AG04449 (cell line): ENCODE results near the gene MIPEP.

Source experiments
- CTCF ChIA-PET: fragments of 350-600 bp; formaldehyde crosslinking; extraction: SDS; loops from one replicate; lab custom pipeline; 2021; ENCODE audit warnings: antibody characterized with exemption; lab: Yijun Ruan, JAX
- POLR2A ChIA-PET: fragments of 400-600, 350-600 bp; formaldehyde crosslinking; extraction: SDS; loops from one replicate; lab custom pipeline; 2020; ENCODE audit warnings: antibody characterized with exemption, inconsistent platforms; lab: Yijun Ruan, JAX
- DNase-seq: peaks from one replicate; pipeline ENCODE4 v3.0.0-alpha.2; 2010; ENCODE audit warnings: low read depth, low spot score
- H3K4me3 ChIP-seq: 2 replicates; pipeline ENCODE4 v1.5.1; 2011; ENCODE audit warnings: low read depth, mild to moderate bottlenecking, control low read depth, low read length
- CTCF ChIP-seq: IDR thresholded peaks from one replicate; pipeline ENCODE4 v1.5.1; 2011; ENCODE audit warnings: mild to moderate bottlenecking, moderate library complexity, low read length, control low read depth, inconsistent platforms; ENCODE audit not compliant: insufficient read depth; ENCODE audit errors: missing control alignments

The MIPEP gene

DNA sequence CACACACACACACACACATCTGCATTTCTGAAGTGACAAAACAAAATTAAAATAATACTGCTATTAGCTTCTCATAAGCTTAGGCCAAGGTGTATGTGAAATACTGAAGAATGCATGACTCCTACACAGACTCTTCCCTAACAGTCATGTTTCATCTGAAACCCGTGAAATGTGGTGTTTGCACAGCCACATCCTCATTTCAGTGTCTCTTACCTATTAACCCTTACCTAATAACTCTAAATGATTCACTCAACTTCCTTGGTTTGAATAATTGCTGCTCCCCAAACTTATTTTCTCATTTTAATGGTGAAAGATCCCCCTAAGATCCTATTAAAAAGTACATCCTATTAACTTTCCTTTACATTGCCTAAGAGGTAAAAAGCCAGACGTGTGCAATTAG is 117.6 kb downstream of the MIPEP start:
- H3K4me3 ChIP-seq: no peak overlapping the region
- TF ChIP-seq CTCF: no peak
- ChIA-PET CTCF (no interaction called here), POLR2A (no interaction called here)
- DNase-seq: no peak

DNA sequence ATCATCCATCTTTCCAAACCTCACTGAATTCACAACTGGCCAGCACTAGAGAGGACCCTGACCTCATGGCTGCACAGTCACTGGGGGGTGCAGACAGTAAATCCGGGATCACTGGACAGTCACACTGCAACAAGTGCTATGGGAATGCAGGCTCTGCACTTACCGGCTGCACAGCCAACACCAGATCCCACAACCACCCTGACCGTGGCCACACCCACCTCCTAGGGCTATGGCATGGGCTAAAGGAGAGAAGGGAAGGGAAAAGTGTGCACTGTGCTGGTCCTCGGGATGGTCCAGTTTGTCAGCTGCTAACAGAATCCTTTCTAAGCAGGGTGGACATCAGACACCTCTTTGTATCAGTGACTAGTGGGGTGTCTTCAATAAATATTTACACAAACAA is 118.2 kb downstream of the MIPEP start:
- DNase-seq: no peak
- ChIA-PET POLR2A (no interaction called here), CTCF (no interaction called here)
- no peak overlapping the region for H3K4me3 ChIP-seq
- no peak for TF ChIP-seq CTCF

DNA sequence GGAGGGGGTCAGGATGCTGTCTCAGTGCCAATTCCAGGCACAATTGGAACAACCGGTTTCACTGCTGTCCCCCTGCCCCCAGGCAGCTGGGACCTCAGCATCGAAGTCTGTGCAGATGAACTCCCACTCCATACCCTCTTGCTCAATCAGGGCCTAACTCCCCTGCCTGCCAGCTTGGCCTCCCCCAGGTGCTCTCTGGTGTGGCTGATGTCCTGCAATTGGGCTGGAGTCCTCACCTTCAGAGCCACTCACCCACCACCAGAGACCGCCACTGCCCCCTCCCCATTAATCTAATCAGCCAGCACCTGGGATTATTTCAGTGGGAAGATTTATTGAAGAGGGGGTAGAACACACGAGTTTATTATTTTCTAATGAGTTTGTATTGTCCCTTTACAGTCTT is 118.8 kb downstream of the MIPEP start:
- no peak for TF ChIP-seq CTCF
- H3K4me3 ChIP-seq: no peak overlapping the region
- POLR2A ChIA-PET: no interaction called here
- CTCF ChIA-PET: no interaction called here
- no peak for DNase-seq

- ChIA-PET CTCF (no interaction called here), POLR2A (no interaction called here)
- H3K4me3 ChIP-seq: no peak overlapping the region
- DNase-seq: no peak
- no peak for TF ChIP-seq CTCF
Observed at GRCh38 chr13:23769401-23769800, 119.8 kb downstream of the MIPEP start.

DNA sequence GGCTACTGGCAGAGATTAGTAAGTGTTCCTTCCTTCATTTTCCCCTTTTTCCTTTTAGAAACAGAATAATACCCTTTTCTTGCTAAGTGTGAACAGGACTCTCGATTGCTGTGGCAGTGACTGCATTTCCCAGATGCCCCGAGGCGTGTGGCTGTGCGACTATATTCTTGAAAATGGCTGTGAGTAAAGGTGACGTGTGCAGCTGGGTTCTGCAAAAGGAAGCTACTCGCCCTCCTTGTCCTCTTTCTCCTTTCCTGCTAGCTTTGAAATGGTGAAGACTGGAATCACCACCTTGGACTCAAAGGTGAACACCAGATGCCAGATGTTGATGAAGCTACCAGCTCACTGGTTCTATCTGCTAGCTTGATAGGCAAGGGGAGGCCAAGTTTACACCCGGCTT is 121.4 kb downstream of the MIPEP start:
- ChIA-PET POLR2A (no interaction called here), CTCF (interaction anchor here (1.2 to 1.5 kb wide), 2 partner anchors 11 to 191 kb away, joined by 3 read pairs; no protein-coding TSS in a partner anchor)
- no peak for DNase-seq
- no peak for TF ChIP-seq CTCF
- no peak overlapping the region for H3K4me3 ChIP-seq

GRCh38 chr13:23766939-23767338 is 122.3 kb downstream of the MIPEP start:
- TF ChIP-seq CTCF: no peak
- ChIA-PET CTCF (interaction anchor here (1.5 kb wide), 1 partner anchor 190 kb away, joined by 3 read pairs; no protein-coding TSS in a partner anchor), POLR2A (no interaction called here)
- DNase-seq: no peak
- H3K4me3 ChIP-seq: no peak overlapping the region
